Mucosa of descending colon (tissue), 3 donors: ENCODE results near the gene KATNB1. TPM values are rescaled to one million over a fixed set of nuclear protein-coding genes. Genes with fewer than 3 reads are reported as not detected.

Experiments used
- ATAC-seq: fragments of 200-7000 bp; cut with Tn5 transposase; one replicate; pipeline ENCODE4 v1.9.1; 2020; ENCODE audit warnings: mild to moderate bottlenecking, moderate library complexity
- DNase-seq, 3 donors: peaks; one replicate each; pipeline ENCODE4 v3.0.0-alpha.2; 2020
- H3K36me3 ChIP-seq: fragments of 200-600 bp; one replicate; pipeline ENCODE4 v1.8.0; 2021; ENCODE audit warnings: low read depth, mild to moderate bottlenecking
- H3K4me1 ChIP-seq: fragments of 200-600 bp; one replicate; pipeline ENCODE4 v1.8.0; 2021; ENCODE audit warnings: low read depth, mild to moderate bottlenecking
- H3K4me3 ChIP-seq: fragments of 200-600 bp; one replicate; pipeline ENCODE4 v1.8.0; 2021; ENCODE audit warnings: mild to moderate bottlenecking
- H3K9me3 ChIP-seq: fragments of 200-600 bp; one replicate; pipeline ENCODE4 v1.8.0; 2021; ENCODE audit warnings: mild to moderate bottlenecking
- CTCF ChIP-seq: fragments of 200-600 bp; IDR thresholded peaks from one replicate; pipeline ENCODE4 v1.8.0; 2022; ENCODE audit warnings: antibody characterized with exemption, mild to moderate bottlenecking
- intact Hi-C, 2 donors: fragments of 100-400 bp; cut with DNase I in 1 of 2; cut with micrococcal nuclease in 1 of 2; formaldehyde crosslinking; loops; one replicate each; pipeline versions ENCODE4 v1.11.0 to v1.11.1; 2022; cut with DNase I, micrococcal nuclease
- total RNA-seq, 3 donors: library from RNA; stranded (reverse); fragmentation: NEBNext Ultra II Directional in 2 of 3; extraction: Animal tissue kit (Norgen Biotek cat#: 25700) in 2 of 3; gene quantifications; one replicate each; pipeline versions ENCODE4 v1.2.1 to v1.2.4, GENCODE V29; 2021 to 2023
- donor health status: DM: no; HTN: no; CAD: no; lungs with moderate emphysema.
- donor health status: DM: no; HTN: no; CAD: no.
- donor health status: DM: no; HTN: yes; CAD: no.

The KATNB1 gene
- total RNA-seq, 3 donors from 2014 or later = 12.8 to 21.1 (median 17.9) TPM

GRCh38 chr16:57787519-57787905, 51.9 kb downstream of the KATNB1 start:
- intact Hi-C loops = no loop called here
- DNase-seq = peak in 1 of 3 donors; percentile 25
- no peaks in the 10 kb centered on the region for H3K4me1 ChIP-seq
- H3K36me3 ChIP-seq = no peaks in the 10 kb centered on the region
- no peak for ATAC-seq
- H3K9me3 ChIP-seq = no peaks in the 10 kb centered on the region
- TF ChIP-seq CTCF = no peak
- H3K4me3 ChIP-seq = no peak overlapping the region

DNA sequence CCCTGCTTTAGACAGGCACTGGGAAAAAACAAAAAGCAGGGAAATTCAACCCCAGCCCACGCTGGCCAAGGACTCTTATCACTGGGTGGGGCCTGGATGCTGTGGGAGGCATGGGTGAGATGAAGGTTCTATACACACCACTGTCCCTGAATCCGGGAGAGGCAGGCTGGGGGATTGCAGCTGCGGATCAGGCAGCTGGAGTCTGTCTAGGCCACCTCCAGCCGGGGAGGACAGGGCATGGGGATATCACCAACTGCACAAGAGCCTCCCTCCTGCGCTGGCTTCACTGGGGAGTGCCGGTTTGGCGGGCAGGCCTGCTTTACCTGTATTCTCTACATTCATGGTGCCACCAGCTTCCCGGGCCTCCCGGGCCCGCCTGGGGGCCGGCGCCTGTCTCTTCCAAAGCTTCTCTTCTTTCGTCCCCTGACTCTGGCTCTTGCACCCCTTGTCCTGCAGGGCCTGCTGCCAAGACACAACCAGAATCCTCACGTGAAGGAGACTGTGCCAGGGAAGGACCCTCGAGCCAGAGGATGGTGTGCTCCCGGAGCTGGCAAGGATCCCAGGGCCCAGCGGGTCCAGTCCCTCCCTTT, 52.8 kb downstream of the KATNB1 start:
- DNase-seq (peak in 1 of 3 donors; percentile 33), ATAC-seq (no peak)
- Histone ChIP-seq H3K9me3 (no peaks in the 10 kb centered on the region), H3K36me3 (no peaks in the 10 kb centered on the region), H3K4me3 (no peak overlapping the region), H3K4me1 (no peaks in the 10 kb centered on the region)
- intact Hi-C loops = no loop called here
- no peak for TF ChIP-seq CTCF

- DNase-seq = peak in 1 of 3 donors; percentile 32
- intact Hi-C loops = no loop called here
- Histone ChIP-seq H3K36me3 (no peaks in the 10 kb centered on the region), H3K4me1 (no peaks in the 10 kb centered on the region), H3K9me3 (no peaks in the 10 kb centered on the region), H3K4me3 (no peak overlapping the region)
- ATAC-seq = no peak
- no peak for TF ChIP-seq CTCF
Observed at GRCh38 chr16:57788951-57789350, 53.4 kb downstream of the KATNB1 start.

GRCh38 chr16:57791195-57791892, 55.8 kb downstream of the KATNB1 start:
- intact Hi-C loops = loop anchor here in 1 of 2 donors (10.0 kb wide), 1 partner anchor 73 kb away; no protein-coding TSS in a partner anchor
- no peak for DNase-seq
- Histone ChIP-seq H3K36me3 (no peaks in the 10 kb centered on the region), H3K4me3 (no peak overlapping the region), H3K4me1 (no peaks in the 10 kb centered on the region), H3K9me3 (no peaks in the 10 kb centered on the region)
- no peak for ATAC-seq
- TF ChIP-seq CTCF = no peak

- TF ChIP-seq CTCF = no peak
- no peak for ATAC-seq
- Histone ChIP-seq H3K36me3 (no peaks in the 10 kb centered on the region), H3K9me3 (no peaks in the 10 kb centered on the region), H3K4me1 (no peaks in the 10 kb centered on the region), H3K4me3 (no peak overlapping the region)
- intact Hi-C loops = loop anchor here in 1 of 2 donors (10.0 kb wide), 1 partner anchor 73 kb away; no protein-coding TSS in a partner anchor
- DNase-seq = no peak
Observed at GRCh38 chr16:57791893-57792461, 56.4 kb downstream of the KATNB1 start.
